Measurements from ENCODE around the gene C3orf62. TPM values are rescaled to one million over a fixed set of nuclear protein-coding genes. Genes with fewer than 3 reads are reported as not detected.

The C3orf62 gene
- total and polyA plus RNA-seq, 2 of the 4 experiments (the other 2 are of a cell fraction) = 0.90 to 3.1 TPM

DNA sequence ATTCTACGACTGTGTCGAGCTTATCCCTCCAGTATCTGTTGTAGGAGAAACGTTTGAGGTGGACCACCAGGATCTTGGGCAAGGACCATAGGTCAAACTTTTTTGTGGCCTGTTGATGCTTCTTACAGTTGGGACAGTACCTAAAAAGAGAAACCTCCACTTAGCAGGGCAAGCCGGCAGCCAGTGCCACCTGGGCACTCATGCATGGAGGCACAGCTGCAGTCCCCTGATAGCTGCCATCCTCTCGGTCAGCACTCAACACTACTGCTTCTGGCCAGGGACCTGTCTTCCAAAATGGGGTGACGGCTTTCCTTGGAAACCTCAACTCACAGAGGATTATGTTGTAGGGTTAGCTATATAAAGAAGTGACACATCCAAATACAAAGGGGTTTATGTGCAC, 7.0 kb upstream of the C3orf62 start:
- BruUV-seq (replicated peaks) = no TSS peak
- H3K9ac ChIP-seq (ENCODE audit: low read depth, low read length) = no peak overlapping the region
- H3K4me1 ChIP-seq (ENCODE audit: control insufficient read depth, insufficient read depth, low read length) = no peaks in the 10 kb centered on the region
- H2BK15ac ChIP-seq (ENCODE audit: low read depth, low read length) = no peak overlapping the region
- ChIA-PET POLR2A (ENCODE audit: unreplicated experiment) (no interaction called here), CTCF (no interaction called here)
- DNase-seq (no peak), ATAC-seq (ENCODE audit: low read depth) (no peak)
- H3K9me1 ChIP-seq (ENCODE audit: insufficient read depth, low read length) = peaks cover 8% of the 10 kb centered on the region; the same call in 1 of the 2 replicates
- peak overlapping the region; percentile 28 for H2AK9ac ChIP-seq (replicated peaks; ENCODE audit: low read depth, low read length, poor library complexity)
- no peak overlapping the region for H3K23ac ChIP-seq (ENCODE audit: low read depth, low read length)
- H3K27ac ChIP-seq (ENCODE audit: insufficient read depth, low read length) = no peak overlapping the region
- no peak overlapping the region for H2BK120ac ChIP-seq (ENCODE audit: low read depth, low read length)
- H3K79me1 ChIP-seq (ENCODE audit: low read depth in 1 of 2, low read length in 2 of 2) = peaks cover 0 to 3% of the 10 kb centered on the region in 2 experiments; a peak in 1 of 4 replicates
- H3K56ac ChIP-seq (ENCODE audit: extremely low read depth, insufficient read depth, low read length) = no peak overlapping the region
- H3K9me3 ChIP-seq (ENCODE audit: control insufficient read depth, insufficient read depth, low read length) = no peaks in the 10 kb centered on the region
- H3K4ac ChIP-seq (ENCODE audit: low read depth, low read length) = no peak overlapping the region
- no peak overlapping the region for H2AFZ ChIP-seq (replicated peaks; ENCODE audit: low read length, poor library complexity)
- H3K4me2 ChIP-seq (ENCODE audit: low read depth, low read length) = no peak overlapping the region
- no peak overlapping the region for H3K14ac ChIP-seq (replicated peaks; ENCODE audit: low read depth, low read length)
- no peak overlapping the region for H2BK5ac ChIP-seq (ENCODE audit: low read depth, low read length, poor library complexity, severe bottlenecking)
- 86% methylated on average over 1 of the region's 6 CpGs; no CpG with 5 or more reads in 1 of the 2 experiments for WGBS, 2 experiments (ENCODE audit: extremely low coverage in 2 of 2, insufficient read length in 1 of 2)
- no peak for TF ChIP-seq CTCF (conservative IDR thresholded peaks at IDR 0.05; ENCODE audit: low read depth, low read length)
- TF ChIP-seq NFE2L2 (IDR thresholded peaks at IDR 0.05; ENCODE audit: low read depth, low read length) = no peak
- TF ChIP-seq RAD21 (IDR thresholded peaks at IDR 0.05; ENCODE audit: low read length) = no peak
- no peak for TF ChIP-seq BHLHE40 (IDR thresholded peaks at IDR 0.05; ENCODE audit: low read depth, low read length)
- TF ChIP-seq CHD1 (IDR thresholded peaks at IDR 0.05; ENCODE audit: low read depth, low read length) = no peak
- no peak for TF ChIP-seq POLR2A (IDR thresholded peaks at IDR 0.05; ENCODE audit: low read depth, low read length)
- TF ChIP-seq, protein P1, sequence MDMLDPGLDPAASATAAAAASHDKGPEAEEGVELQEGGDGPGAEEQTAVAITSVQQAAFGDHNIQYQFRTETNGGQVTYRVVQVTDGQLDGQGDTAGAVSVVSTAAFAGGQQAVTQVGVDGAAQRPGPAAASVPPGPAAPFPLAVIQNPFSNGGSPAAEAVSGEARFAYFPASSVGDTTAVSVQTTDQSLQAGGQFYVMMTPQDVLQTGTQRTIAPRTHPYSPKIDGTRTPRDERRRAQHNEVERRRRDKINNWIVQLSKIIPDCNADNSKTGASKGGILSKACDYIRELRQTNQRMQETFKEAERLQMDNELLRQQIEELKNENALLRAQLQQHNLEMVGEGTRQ (IDR thresholded peaks at IDR 0.05; ENCODE audit: low read depth, low read length) = no peak
- TF ChIP-seq CEBPB (IDR thresholded peaks at IDR 0.05; ENCODE audit: low read depth, low read length) = no peak
- TF ChIP-seq MAZ (IDR thresholded peaks at IDR 0.05; ENCODE audit: borderline replicate concordance, low read depth, low read length) = no peak
- TF ChIP-seq RFX5 (IDR thresholded peaks at IDR 0.05; ENCODE audit: low read depth, low read length) = no peak
- in situ Hi-C loops (cut with MboI; ENCODE audit: low sequenced_read_pairs) = no loop called here
- H3K27me3 ChIP-seq (ENCODE audit: control insufficient read depth, insufficient read depth, low read length) = no peaks in the 10 kb centered on the region
- H3K4me3 ChIP-seq (ENCODE audit: insufficient read depth, low read depth, low read length) = no peak overlapping the region
- dilution Hi-C loops (cut with HindIII; ENCODE audit: low sequenced_read_pairs, unreplicated experiment) = no loop called here
- no peak overlapping the region for H2BK20ac ChIP-seq (ENCODE audit: low read depth, low read length)
- intact Hi-C loops (cut with micrococcal nuclease) = no loop called here
- H3K18ac ChIP-seq (ENCODE audit: low read depth, low read length) = no peak overlapping the region
- no peak overlapping the region for H4K91ac ChIP-seq (ENCODE audit: insufficient read depth, low read depth, low read length)
- no peak overlapping the region for H4K8ac ChIP-seq (ENCODE audit: low read depth in 2 of 2, low read length in 2 of 2)
- no peak overlapping the region for H2AK5ac ChIP-seq (ENCODE audit: low read depth, low read length)
- H3K36me3 ChIP-seq (ENCODE audit: control insufficient read depth, insufficient read depth, low read length) = peaks cover 62% of the 10 kb centered on the region
- H4K20me1 ChIP-seq (ENCODE audit: insufficient read depth, low read length) = no peaks in the 10 kb centered on the region
- no peak overlapping the region for H4K5ac ChIP-seq (ENCODE audit: low read depth, low read length)
